HepG2 (cell line): ENCODE data around the gene VPS9D1. TPM values are rescaled to one million over a fixed set of nuclear protein-coding genes. Genes with fewer than 3 reads are reported as not detected.

Source experiments
- RXRB ChIP-seq: IDR thresholded peaks from 2 replicates; pipeline ENCODE4 v1.6.1; 2016; ENCODE audit warnings: borderline replicate concordance, missing genetic modification reagents, missing compliant biosample characterization
- polyA plus RNA-seq, 8 experiments: library from polyadenylated mRNA; depleted of rRNA in 3 of 8; stranded (reverse) in 7 of 8; unstranded in 1 of 8; fragments of >200 nt; fragmentation: Illumina TruSeq in 4 of 8; extraction: Trizol in 4 of 8; gene quantifications; 2 replicates each; pipeline versions ENCODE4 v1.2.1 to v1.2.3, GENCODE V29; 2011 to 2016; ENCODE audit warnings: low read depth in 4 of 8, missing spikeins in 1 of 8, mixed read lengths in 1 of 8; ENCODE audit not compliant: insufficient read depth in 1 of 8
- total RNA-seq, 5 experiments: library from RNA; depleted of rRNA; stranded (reverse); fragments of >200 nt; fragmentation: Illumina TruSeq; extraction: Trizol; gene quantifications; 2 replicates each; pipeline ENCODE4 v1.2.3, GENCODE V29; 2016; ENCODE audit warnings: low read depth in 1 of 5
- TF ChIP-seq, protein P1 (sequence below), 2 experiments: sonication (generic) in 1 of 2; formaldehyde crosslinking in 1 of 2; IDR thresholded peaks; 2 replicates each; pipeline versions ENCODE4 v1.4.0 to v1.6.1; 2016 to 2020; ENCODE audit warnings: borderline replicate concordance in 1 of 2, low read depth in 1 of 2, mild to moderate bottlenecking in 1 of 2, missing genetic modification reagents in 1 of 2
- TF ChIP-seq, protein P2 (sequence below): sonication (generic); formaldehyde crosslinking; IDR thresholded peaks from 2 replicates; pipeline ENCODE4 v1.5.0; 2020; ENCODE audit warnings: mild to moderate bottlenecking, missing genetic modification reagents, borderline replicate concordance
- TF ChIP-seq, protein P3 (sequence below): IDR thresholded peaks from 2 replicates; pipeline ENCODE4 v1.6.1; 2016
- TF ChIP-seq, protein P4 (sequence below): sonication (generic); formaldehyde crosslinking; IDR thresholded peaks from 2 replicates; pipeline ENCODE4 v1.5.0; 2020; ENCODE audit warnings: missing genetic modification reagents
- TF ChIP-seq, protein P5 (sequence below): sonication (generic); formaldehyde crosslinking; IDR thresholded peaks from 2 replicates; pipeline ENCODE4 v1.5.0; 2020; ENCODE audit warnings: missing genetic modification reagents
- TF ChIP-seq, protein P6 (sequence below): sonication (generic); formaldehyde crosslinking; IDR thresholded peaks from 2 replicates; pipeline ENCODE4 v1.4.0; 2020; ENCODE audit warnings: missing genetic modification reagents

Gene VPS9D1
- total and polyA plus RNA-seq, 2 of the 13 experiments (the other 11 are each of a cell fraction or from before 2014, with no cell fraction given) = 10.1 to 13.2 TPM

DNA sequence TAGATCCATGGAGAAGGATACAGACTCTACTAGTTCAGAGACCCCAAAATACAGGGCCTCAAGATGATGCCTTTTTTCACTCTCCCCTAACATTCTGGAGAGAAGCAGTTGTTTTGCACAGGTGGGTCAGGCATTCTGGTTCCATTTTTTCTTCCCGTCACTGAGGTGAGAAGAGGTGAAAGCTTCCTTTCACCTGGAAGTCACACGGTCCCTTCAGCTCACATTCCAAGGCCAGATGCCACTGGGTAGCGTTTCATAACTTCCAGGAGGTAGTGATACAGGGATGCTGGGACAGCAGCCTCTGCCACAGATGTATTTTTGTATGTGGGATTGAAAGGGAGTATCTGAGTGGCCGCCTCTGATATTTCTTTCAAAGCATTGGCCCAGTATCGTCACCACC, 32.3 kb downstream of the VPS9D1 start (continued):
- TF ChIP-seq, protein P1, sequence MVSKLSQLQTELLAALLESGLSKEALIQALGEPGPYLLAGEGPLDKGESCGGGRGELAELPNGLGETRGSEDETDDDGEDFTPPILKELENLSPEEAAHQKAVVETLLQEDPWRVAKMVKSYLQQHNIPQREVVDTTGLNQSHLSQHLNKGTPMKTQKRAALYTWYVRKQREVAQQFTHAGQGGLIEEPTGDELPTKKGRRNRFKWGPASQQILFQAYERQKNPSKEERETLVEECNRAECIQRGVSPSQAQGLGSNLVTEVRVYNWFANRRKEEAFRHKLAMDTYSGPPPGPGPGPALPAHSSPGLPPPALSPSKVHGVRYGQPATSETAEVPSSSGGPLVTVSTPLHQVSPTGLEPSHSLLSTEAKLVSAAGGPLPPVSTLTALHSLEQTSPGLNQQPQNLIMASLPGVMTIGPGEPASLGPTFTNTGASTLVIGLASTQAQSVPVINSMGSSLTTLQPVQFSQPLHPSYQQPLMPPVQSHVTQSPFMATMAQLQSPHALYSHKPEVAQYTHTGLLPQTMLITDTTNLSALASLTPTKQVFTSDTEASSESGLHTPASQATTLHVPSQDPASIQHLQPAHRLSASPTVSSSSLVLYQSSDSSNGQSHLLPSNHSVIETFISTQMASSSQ (IDR thresholded peaks at IDR 0.05; ENCODE audit: low read depth) = no peak
- TF ChIP-seq, protein P1 (CRISPR knock-in tag; IDR thresholded peaks at IDR 0.05; ENCODE audit: borderline replicate concordance) = no peak
- TF ChIP-seq RXRB (CRISPR knock-in tag) = peak; percentile 49; the same call in 1 of the 2 replicates
- TF ChIP-seq, protein P2, sequence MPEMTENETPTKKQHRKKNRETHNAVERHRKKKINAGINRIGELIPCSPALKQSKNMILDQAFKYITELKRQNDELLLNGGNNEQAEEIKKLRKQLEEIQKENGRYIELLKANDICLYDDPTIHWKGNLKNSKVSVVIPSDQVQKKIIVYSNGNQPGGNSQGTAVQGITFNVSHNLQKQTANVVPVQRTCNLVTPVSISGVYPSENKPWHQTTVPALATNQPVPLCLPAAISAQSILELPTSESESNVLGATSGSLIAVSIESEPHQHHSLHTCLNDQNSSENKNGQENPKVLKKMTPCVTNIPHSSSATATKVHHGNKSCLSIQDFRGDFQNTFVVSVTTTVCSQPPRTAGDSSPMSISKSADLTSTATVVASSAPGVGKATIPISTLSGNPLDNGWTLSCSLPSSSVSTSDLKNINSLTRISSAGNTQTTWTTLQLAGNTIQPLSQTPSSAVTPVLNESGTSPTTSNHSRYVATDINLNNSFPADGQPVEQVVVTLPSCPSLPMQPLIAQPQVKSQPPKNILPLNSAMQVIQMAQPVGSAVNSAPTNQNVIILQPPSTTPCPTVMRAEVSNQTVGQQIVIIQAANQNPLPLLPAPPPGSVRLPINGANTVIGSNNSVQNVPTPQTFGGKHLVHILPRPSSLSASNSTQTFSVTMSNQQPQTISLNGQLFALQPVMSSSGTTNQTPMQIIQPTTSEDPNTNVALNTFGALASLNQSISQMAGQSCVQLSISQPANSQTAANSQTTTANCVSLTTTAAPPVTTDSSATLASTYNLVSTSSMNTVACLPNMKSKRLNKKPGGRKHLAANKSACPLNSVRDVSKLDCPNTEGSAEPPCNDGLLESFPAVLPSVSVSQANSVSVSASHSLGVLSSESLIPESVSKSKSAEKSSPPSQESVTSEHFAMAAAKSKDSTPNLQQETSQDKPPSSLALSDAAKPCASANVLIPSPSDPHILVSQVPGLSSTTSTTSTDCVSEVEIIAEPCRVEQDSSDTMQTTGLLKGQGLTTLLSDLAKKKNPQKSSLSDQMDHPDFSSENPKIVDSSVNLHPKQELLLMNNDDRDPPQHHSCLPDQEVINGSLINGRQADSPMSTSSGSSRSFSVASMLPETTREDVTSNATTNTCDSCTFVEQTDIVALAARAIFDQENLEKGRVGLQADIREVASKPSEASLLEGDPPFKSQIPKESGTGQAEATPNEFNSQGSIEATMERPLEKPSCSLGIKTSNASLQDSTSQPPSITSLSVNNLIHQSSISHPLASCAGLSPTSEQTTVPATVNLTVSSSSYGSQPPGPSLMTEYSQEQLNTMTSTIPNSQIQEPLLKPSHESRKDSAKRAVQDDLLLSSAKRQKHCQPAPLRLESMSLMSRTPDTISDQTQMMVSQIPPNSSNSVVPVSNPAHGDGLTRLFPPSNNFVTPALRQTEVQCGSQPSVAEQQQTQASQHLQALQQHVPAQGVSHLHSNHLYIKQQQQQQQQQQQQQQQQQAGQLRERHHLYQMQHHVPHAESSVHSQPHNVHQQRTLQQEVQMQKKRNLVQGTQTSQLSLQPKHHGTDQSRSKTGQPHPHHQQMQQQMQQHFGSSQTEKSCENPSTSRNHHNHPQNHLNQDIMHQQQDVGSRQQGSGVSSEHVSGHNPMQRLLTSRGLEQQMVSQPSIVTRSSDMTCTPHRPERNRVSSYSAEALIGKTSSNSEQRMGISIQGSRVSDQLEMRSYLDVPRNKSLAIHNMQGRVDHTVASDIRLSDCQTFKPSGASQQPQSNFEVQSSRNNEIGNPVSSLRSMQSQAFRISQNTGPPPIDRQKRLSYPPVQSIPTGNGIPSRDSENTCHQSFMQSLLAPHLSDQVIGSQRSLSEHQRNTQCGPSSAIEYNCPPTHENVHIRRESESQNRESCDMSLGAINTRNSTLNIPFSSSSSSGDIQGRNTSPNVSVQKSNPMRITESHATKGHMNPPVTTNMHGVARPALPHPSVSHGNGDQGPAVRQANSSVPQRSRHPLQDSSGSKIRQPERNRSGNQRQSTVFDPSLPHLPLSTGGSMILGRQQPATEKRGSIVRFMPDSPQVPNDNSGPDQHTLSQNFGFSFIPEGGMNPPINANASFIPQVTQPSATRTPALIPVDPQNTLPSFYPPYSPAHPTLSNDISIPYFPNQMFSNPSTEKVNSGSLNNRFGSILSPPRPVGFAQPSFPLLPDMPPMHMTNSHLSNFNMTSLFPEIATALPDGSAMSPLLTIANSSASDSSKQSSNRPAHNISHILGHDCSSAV = no peak
- TF ChIP-seq, protein P3, sequence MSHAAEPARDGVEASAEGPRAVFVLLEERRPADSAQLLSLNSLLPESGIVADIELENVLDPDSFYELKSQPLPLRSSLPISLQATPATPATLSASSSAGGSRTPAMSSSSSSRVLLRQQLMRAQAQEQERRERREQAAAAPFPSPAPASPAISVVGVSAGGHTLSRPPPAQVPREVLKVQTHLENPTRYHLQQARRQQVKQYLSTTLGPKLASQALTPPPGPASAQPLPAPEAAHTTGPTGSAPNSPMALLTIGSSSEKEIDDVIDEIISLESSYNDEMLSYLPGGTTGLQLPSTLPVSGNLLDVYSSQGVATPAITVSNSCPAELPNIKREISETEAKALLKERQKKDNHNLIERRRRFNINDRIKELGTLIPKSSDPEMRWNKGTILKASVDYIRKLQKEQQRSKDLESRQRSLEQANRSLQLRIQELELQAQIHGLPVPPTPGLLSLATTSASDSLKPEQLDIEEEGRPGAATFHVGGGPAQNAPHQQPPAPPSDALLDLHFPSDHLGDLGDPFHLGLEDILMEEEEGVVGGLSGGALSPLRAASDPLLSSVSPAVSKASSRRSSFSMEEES = peak; percentile 51; the same call in 1 of the 2 replicates
- TF ChIP-seq, protein P4, sequence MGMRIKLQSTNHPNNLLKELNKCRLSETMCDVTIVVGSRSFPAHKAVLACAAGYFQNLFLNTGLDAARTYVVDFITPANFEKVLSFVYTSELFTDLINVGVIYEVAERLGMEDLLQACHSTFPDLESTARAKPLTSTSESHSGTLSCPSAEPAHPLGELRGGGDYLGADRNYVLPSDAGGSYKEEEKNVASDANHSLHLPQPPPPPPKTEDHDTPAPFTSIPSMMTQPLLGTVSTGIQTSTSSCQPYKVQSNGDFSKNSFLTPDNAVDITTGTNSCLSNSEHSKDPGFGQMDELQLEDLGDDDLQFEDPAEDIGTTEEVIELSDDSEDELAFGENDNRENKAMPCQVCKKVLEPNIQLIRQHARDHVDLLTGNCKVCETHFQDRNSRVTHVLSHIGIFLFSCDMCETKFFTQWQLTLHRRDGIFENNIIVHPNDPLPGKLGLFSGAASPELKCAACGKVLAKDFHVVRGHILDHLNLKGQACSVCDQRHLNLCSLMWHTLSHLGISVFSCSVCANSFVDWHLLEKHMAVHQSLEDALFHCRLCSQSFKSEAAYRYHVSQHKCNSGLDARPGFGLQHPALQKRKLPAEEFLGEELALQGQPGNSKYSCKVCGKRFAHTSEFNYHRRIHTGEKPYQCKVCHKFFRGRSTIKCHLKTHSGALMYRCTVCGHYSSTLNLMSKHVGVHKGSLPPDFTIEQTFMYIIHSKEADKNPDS = no peak
- TF ChIP-seq, protein P5, sequence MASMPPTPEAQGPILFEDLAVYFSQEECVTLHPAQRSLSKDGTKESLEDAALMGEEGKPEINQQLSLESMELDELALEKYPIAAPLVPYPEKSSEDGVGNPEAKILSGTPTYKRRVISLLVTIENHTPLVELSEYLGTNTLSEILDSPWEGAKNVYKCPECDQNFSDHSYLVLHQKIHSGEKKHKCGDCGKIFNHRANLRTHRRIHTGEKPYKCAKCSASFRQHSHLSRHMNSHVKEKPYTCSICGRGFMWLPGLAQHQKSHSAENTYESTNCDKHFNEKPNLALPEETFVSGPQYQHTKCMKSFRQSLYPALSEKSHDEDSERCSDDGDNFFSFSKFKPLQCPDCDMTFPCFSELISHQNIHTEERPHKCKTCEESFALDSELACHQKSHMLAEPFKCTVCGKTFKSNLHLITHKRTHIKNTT (CRISPR knock-in tag) = no peak
- TF ChIP-seq, protein P6, sequence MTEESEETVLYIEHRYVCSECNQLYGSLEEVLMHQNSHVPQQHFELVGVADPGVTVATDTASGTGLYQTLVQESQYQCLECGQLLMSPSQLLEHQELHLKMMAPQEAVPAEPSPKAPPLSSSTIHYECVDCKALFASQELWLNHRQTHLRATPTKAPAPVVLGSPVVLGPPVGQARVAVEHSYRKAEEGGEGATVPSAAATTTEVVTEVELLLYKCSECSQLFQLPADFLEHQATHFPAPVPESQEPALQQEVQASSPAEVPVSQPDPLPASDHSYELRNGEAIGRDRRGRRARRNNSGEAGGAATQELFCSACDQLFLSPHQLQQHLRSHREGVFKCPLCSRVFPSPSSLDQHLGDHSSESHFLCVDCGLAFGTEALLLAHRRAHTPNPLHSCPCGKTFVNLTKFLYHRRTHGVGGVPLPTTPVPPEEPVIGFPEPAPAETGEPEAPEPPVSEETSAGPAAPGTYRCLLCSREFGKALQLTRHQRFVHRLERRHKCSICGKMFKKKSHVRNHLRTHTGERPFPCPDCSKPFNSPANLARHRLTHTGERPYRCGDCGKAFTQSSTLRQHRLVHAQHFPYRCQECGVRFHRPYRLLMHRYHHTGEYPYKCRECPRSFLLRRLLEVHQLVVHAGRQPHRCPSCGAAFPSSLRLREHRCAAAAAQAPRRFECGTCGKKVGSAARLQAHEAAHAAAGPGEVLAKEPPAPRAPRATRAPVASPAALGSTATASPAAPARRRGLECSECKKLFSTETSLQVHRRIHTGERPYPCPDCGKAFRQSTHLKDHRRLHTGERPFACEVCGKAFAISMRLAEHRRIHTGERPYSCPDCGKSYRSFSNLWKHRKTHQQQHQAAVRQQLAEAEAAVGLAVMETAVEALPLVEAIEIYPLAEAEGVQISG (CRISPR knock-in tag) = no peak
